ENCODE data around the gene SYNDIG1L. TPM values are rescaled to one million over a fixed set of nuclear protein-coding genes. Genes with fewer than 3 reads are reported as not detected.

SYNDIG1L gene
- total RNA-seq, 4 donors from 2014 or later, result 0.13 to 0.69 (median 0.33) TPM

- no peak for DNase-seq (ENCODE audit: low spot score in 2 of 2)
- H3K4me3 ChIP-seq (ENCODE audit: low read depth, poor library complexity, severe bottlenecking), result no peak overlapping the region
- TF ChIP-seq CTCF (IDR thresholded peaks at IDR 0.05) (no peak), POLR2A (IDR thresholded peaks at IDR 0.05) (no peak)
- 77 to 79% methylated on average over 4 of the region's 4 CpGs for WGBS, 2 donors
- intact Hi-C loops (cut with DNase I; ENCODE audit: low total_unique reads), result no loop called here
Observed at GRCh38 chr14:74413627-74414026, 12.4 kb downstream of the SYNDIG1L start.

DNA sequence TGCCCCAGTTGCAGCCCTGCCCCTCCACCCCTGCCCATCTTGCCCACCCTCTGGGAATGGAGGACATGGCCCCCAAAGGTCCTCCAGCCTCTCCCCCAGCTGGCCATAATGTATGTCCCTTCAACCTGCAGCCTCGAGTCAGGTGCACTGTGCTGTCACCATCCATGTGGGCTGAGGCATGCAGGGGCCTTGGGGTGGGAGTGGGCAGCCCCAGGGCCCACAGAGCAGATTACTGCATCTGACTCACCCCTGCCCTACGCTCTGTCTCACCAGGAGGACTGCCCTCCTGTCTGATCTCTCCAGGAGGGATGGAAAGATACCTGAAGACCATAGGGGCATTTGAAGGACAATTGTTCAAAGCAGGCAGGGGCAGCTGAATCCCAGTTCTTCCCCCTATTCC, 13.3 kb downstream of the SYNDIG1L start:
- intact Hi-C loops (cut with DNase I; ENCODE audit: low total_unique reads), result no loop called here
- 71 to 80% methylated on average over 2 of the region's 2 CpGs for WGBS, 2 donors
- TF ChIP-seq CTCF (IDR thresholded peaks at IDR 0.05), result no peak
- TF ChIP-seq POLR2A (IDR thresholded peaks at IDR 0.05), result no peak
- H3K4me3 ChIP-seq (ENCODE audit: low read depth, poor library complexity, severe bottlenecking), result no peak overlapping the region
- no peak for DNase-seq (ENCODE audit: low spot score in 2 of 2)

- DNase-seq (ENCODE audit: low spot score in 2 of 2), result no peak
- WGBS, 2 donors, result 74 to 78% methylated on average over 7 of the region's 7 CpGs
- TF ChIP-seq CTCF (IDR thresholded peaks at IDR 0.05) (no peak), POLR2A (IDR thresholded peaks at IDR 0.05) (no peak)
- H3K4me3 ChIP-seq (ENCODE audit: low read depth, poor library complexity, severe bottlenecking), result no peak overlapping the region
- intact Hi-C loops (cut with DNase I; ENCODE audit: low total_unique reads), result no loop called here
Observed at GRCh38 chr14:74411671-74412070, 14.3 kb downstream of the SYNDIG1L start.

GRCh38 chr14:74409441-74409840, 16.6 kb downstream of the SYNDIG1L start:
- no peak overlapping the region for H3K4me3 ChIP-seq (ENCODE audit: low read depth, poor library complexity, severe bottlenecking)
- no peak for DNase-seq (ENCODE audit: low spot score in 2 of 2)
- no peak for TF ChIP-seq CTCF (IDR thresholded peaks at IDR 0.05)
- WGBS, 2 donors, result 72 to 88% methylated on average over 4 to 5 of the region's 6 CpGs
- intact Hi-C loops (cut with DNase I; ENCODE audit: low total_unique reads), result no loop called here

- no peak for TF ChIP-seq POLR2A (IDR thresholded peaks at IDR 0.05)
- intact Hi-C loops (cut with DNase I; ENCODE audit: low total_unique reads), result no loop called here
- no peak overlapping the region for H3K4me3 ChIP-seq (ENCODE audit: low read depth, poor library complexity, severe bottlenecking)
- no peak for DNase-seq (ENCODE audit: low spot score in 2 of 2)
- 91 to 95% methylated on average over 3 of the region's 3 CpGs for WGBS, 2 donors
Observed at GRCh38 chr14:74408870-74409269, 17.1 kb downstream of the SYNDIG1L start.

DNA sequence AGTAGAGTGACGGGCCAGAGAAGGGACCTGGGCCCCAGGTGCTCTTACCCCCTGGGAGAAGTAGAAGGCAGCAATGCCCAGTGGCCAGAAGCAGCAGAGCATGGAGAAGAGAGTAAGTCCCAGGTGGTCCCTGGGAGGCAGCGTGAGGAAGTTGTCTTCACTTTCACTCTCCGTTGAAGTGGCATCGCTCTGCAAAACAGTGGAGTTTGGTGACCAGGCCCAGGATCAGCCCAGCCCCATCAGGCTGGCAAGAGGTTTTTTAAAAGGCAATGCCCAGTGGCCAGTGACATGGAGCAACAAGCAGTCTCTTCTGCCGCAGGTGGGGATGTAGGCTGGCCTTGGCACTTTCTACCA, 18.2 kb downstream of the SYNDIG1L start:
- H3K4me3 ChIP-seq (ENCODE audit: low read depth, poor library complexity, severe bottlenecking), result no peak overlapping the region
- no peak for DNase-seq (ENCODE audit: low spot score in 2 of 2)
- WGBS, 2 donors, result 88 to 99% methylated on average over 4 to 5 of the region's 5 CpGs
- no peak for TF ChIP-seq POLR2A (IDR thresholded peaks at IDR 0.05)
- no peak for TF ChIP-seq CTCF (IDR thresholded peaks at IDR 0.05)
- intact Hi-C loops (cut with DNase I; ENCODE audit: low total_unique reads), result no loop called here

Data from lower leg skin (tissue), 4 donors.